ENCODE results near the gene RUSF1. TPM values are rescaled to one million over a fixed set of nuclear protein-coding genes. Genes with fewer than 3 reads are reported as not detected.

RUSF1 gene
- total and polyA plus RNA-seq, 9 of the 15 experiments (the other 6 are each of a cell fraction or from before 2014, with no cell fraction given), result 0.80 to 52.8 (median 27.6) TPM

DNA sequence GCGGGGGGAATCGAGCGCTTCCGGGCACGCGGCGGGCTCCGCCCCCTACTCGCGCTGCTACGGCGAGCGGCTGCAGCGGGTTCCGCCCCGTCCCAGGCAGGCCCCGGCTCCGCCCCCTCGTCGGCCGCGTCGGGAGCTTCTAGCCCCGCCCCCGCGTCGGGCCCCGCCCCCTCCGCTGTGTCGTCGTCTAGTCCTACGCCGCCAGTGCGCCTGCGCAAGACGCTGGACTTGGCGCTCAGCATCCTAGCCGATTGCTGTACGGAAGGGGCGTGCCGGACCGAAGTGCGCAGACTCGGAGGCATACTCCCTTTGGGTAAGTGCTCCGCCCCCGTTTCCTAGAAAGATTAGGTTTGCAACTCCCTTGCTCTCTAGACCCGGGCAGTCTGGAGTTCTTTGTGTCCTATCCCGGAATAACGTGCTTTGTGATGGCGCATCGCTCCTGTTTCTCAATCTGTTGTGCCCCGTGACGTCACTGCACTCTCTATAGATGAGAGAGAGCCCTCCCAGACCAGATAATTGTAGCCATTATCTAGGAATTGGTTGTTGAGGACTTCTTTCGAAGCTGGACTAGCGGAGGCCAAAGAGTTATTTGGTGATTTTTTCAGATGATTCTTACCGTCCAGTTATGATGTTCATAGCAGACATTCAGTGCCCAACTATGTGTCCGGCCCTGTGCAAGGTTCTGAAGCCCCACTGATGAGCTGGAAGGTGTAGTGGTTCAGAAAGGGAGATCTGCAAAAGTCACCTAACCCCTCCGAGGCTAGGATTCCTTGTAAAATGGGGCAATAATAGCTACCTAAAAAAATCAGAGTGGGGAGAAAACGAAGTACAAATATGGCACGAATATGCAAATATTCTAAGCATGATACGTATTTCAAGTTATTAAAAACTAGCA is 48.3 kb downstream of the RUSF1 start (continued):
- TF ChIP-seq NR3C1 (CRISPR knock-in tag; IDR thresholded peaks at IDR 0.05) (no peak), KLF10 (CRISPR knock-in tag; IDR thresholded peaks at IDR 0.05) (no peak), ZNF77 (CRISPR knock-in tag; IDR thresholded peaks at IDR 0.05) (no peak), MLX (CRISPR knock-in tag; conservative IDR thresholded peaks at IDR 0.05) (no peak), ZNF764 (CRISPR knock-in tag; IDR thresholded peaks at IDR 0.05; ENCODE audit: low read depth) (no peak), RBM25 (IDR thresholded peaks at IDR 0.05; ENCODE audit: low read depth, low read length, severe bottlenecking) (no peak), NFYB (IDR thresholded peaks at IDR 0.05; ENCODE audit: extremely low read depth, insufficient read length) (no peak), IFI16 (CRISPR knock-in tag; IDR thresholded peaks at IDR 0.05) (no peak), DMBX1 (CRISPR knock-in tag; IDR thresholded peaks at IDR 0.05; ENCODE audit: borderline replicate concordance) (no peak), RBBP5 (IDR thresholded peaks at IDR 0.05; ENCODE audit: borderline replicate concordance, insufficient read depth, low read length, poor library complexity, severe bottlenecking) (peak; percentile 10)
- TF ChIP-seq, protein P1, sequence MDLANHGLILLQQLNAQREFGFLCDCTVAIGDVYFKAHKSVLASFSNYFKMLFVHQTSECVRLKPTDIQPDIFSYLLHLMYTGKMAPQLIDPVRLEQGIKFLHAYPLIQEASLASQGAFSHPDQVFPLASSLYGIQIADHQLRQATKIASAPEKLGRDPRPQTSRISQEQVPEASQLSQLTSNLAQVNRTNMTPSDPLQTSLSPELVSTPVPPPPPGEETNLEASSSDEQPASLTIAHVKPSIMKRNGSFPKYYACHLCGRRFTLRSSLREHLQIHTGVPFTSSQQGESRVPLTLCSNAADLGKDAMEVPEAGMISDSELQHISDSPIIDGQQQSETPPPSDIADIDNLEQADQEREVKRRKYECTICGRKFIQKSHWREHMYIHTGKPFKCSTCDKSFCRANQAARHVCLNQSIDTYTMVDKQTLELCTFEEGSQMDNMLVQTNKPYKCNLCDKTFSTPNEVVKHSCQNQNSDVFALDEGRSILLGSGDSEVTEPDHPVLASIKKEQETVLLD (IDR thresholded peaks at IDR 0.05), result peak; percentile 94
- TF ChIP-seq, protein P2, sequence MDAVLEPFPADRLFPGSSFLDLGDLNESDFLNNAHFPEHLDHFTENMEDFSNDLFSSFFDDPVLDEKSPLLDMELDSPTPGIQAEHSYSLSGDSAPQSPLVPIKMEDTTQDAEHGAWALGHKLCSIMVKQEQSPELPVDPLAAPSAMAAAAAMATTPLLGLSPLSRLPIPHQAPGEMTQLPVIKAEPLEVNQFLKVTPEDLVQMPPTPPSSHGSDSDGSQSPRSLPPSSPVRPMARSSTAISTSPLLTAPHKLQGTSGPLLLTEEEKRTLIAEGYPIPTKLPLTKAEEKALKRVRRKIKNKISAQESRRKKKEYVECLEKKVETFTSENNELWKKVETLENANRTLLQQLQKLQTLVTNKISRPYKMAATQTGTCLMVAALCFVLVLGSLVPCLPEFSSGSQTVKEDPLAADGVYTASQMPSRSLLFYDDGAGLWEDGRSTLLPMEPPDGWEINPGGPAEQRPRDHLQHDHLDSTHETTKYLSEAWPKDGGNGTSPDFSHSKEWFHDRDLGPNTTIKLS (IDR thresholded peaks at IDR 0.05; ENCODE audit: borderline replicate concordance, low read depth), result peak; percentile 11; the same call in 1 of the 2 replicates
- TF ChIP-seq, protein P3, sequence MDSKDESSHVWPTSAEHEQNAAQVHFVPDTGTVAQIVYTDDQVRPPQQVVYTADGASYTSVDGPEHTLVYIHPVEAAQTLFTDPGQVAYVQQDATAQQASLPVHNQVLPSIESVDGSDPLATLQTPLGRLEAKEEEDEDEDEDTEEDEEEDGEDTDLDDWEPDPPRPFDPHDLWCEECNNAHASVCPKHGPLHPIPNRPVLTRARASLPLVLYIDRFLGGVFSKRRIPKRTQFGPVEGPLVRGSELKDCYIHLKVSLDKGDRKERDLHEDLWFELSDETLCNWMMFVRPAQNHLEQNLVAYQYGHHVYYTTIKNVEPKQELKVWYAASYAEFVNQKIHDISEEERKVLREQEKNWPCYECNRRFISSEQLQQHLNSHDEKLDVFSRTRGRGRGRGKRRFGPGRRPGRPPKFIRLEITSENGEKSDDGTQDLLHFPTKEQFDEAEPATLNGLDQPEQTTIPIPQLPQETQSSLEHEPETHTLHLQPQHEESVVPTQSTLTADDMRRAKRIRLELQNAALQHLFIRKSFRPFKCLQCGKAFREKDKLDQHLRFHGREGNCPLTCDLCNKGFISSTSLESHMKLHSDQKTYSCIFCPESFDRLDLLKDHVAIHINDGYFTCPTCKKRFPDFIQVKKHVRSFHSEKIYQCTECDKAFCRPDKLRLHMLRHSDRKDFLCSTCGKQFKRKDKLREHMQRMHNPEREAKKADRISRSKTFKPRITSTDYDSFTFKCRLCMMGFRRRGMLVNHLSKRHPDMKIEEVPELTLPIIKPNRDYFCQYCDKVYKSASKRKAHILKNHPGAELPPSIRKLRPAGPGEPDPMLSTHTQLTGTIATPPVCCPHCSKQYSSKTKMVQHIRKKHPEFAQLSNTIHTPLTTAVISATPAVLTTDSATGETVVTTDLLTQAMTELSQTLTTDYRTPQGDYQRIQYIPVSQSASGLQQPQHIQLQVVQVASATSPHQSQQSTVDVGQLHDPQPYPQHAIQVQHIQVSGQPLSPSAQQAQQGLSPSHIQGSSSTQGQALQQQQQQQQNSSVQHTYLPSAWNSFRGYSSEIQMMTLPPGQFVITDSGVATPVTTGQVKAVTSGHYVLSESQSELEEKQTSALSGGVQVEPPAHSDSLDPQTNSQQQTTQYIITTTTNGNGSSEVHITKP (IDR thresholded peaks at IDR 0.05; ENCODE audit: partially characterized antibody), result peak; percentile 33
- TF ChIP-seq, protein P4, sequence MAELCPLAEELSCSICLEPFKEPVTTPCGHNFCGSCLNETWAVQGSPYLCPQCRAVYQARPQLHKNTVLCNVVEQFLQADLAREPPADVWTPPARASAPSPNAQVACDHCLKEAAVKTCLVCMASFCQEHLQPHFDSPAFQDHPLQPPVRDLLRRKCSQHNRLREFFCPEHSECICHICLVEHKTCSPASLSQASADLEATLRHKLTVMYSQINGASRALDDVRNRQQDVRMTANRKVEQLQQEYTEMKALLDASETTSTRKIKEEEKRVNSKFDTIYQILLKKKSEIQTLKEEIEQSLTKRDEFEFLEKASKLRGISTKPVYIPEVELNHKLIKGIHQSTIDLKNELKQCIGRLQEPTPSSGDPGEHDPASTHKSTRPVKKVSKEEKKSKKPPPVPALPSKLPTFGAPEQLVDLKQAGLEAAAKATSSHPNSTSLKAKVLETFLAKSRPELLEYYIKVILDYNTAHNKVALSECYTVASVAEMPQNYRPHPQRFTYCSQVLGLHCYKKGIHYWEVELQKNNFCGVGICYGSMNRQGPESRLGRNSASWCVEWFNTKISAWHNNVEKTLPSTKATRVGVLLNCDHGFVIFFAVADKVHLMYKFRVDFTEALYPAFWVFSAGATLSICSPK (IDR thresholded peaks at IDR 0.05; ENCODE audit: borderline replicate concordance), result no peak

All from K562 (cell line).